Inflammatory macrophage treated with lipopolysaccharide for 1 hour (primary cell): ENCODE measurements around the gene LRTM1.

Experiments
- DNase-seq, 2 donors: peaks; one replicate each; pipeline ENCODE4 v3.0.0-alpha.2; 2020 to 2022

LRTM1 gene

GRCh38 chr3:54889731-54890130 is 38.1 kb downstream of the LRTM1 start:
- no peak for DNase-seq

- DNase-seq, result no peak
Measured at GRCh38 chr3:54888873-54889272, 39.0 kb downstream of the LRTM1 start.

- no peak for DNase-seq
Measured at GRCh38 chr3:54888162-54888561, 39.7 kb downstream of the LRTM1 start.

- DNase-seq, result no peak
Measured at GRCh38 chr3:54882129-54882833, 45.6 kb downstream of the LRTM1 start.

- no peak for DNase-seq
Measured at GRCh38 chr3:54878145-54878544, 49.7 kb downstream of the LRTM1 start.

- DNase-seq, result no peak
Measured at GRCh38 chr3:54877730-54878129, 50.1 kb downstream of the LRTM1 start.

- no peak for DNase-seq
Measured at GRCh38 chr3:54876694-54877093, 51.2 kb downstream of the LRTM1 start.

GRCh38 chr3:54875596-54876268 is 52.1 kb downstream of the LRTM1 start:
- DNase-seq, result no peak

GRCh38 chr3:54874816-54875556 is 52.9 kb downstream of the LRTM1 start:
- DNase-seq, result no peak

- DNase-seq, result no peak
Measured at GRCh38 chr3:54873059-54874010, 54.5 kb downstream of the LRTM1 start.

GRCh38 chr3:54871867-54872266 is 56.0 kb downstream of the LRTM1 start:
- DNase-seq, result no peak

- DNase-seq, result no peak
Measured at GRCh38 chr3:54870423-54870822, 57.4 kb downstream of the LRTM1 start.
